ENCODE measurements around the gene MBD4. TPM values are rescaled to one million over a fixed set of nuclear protein-coding genes. Genes with fewer than 3 reads are reported as not detected.
"Not testable (repeated sequence)": the region's sequence is repeated elsewhere in the genome, so short reads cannot be mapped to it uniquely, and the experiment has no call there.

Gene MBD4
- total RNA-seq, 1 donor from 2014 or later, result 41.9 TPM

DNA sequence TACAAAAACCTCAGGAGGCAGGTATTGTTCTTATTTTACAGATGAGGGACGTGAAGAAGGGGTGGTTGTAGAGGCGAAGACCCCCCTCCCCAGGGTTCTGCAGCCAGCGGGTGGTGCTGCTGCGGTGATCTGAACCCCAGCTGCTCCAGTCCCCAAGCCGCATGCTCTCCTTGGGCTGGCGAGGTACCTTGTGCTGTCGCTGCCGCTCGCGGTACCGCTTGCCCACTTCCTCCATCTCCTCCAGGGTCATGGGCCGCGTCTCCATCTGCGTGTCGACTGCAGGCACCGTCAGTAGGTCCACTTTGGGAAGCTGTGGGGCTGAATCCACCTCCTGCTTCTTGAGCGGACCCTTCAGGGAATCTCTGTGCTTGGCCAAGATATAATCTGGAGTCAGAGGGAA is 28.8 kb downstream of the MBD4 start:
- Mint-ChIP-seq H3K27ac (no peak overlapping the region), H3K27me3 (ENCODE audit: low read depth) (peaks cover 3% of the 10 kb centered on the region), H3K9me3 (no peaks in the 10 kb centered on the region), H3K4me1 (ENCODE audit: low read depth) (no peaks in the 10 kb centered on the region), H3K36me3 (ENCODE audit: low read depth) (no peaks in the 10 kb centered on the region), H3K4me3 (ENCODE audit: low read depth) (no peak overlapping the region)
- DNase-seq (ENCODE audit: low spot score), result no peak
- intact Hi-C loops (cut with micrococcal nuclease), result no loop called here

DNA sequence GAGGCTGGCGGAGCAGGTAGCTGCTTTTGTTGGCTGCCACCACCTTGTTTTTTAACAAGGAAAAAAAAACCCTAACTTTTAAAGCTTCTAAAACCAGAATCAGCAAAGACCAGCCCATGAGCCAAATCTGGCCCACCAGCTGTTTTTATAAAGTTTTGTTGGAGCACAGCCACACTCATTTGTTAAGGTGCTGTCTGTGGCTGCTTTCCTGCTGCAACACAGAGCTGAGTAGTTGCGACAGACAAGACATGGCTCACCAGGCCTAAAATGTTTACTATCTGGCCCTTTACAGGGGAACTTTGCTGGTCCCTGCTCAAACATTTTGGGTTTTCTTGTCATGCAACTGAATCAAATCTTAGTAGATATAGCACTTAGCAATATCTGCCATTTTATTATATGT is 30.2 kb downstream of the MBD4 start:
- no peak for DNase-seq (ENCODE audit: low spot score)
- H3K9me3 Mint-ChIP-seq, result no peaks in the 10 kb centered on the region
- peaks cover 3% of the 10 kb centered on the region for H3K27me3 Mint-ChIP-seq (ENCODE audit: low read depth)
- no peaks in the 10 kb centered on the region for H3K4me1 Mint-ChIP-seq (ENCODE audit: low read depth)
- intact Hi-C loops (cut with micrococcal nuclease), result no loop called here
- no peaks in the 10 kb centered on the region for H3K36me3 Mint-ChIP-seq (ENCODE audit: low read depth)
- H3K27ac Mint-ChIP-seq, result no peak overlapping the region
- no peak overlapping the region for H3K4me3 Mint-ChIP-seq (ENCODE audit: low read depth)

DNA sequence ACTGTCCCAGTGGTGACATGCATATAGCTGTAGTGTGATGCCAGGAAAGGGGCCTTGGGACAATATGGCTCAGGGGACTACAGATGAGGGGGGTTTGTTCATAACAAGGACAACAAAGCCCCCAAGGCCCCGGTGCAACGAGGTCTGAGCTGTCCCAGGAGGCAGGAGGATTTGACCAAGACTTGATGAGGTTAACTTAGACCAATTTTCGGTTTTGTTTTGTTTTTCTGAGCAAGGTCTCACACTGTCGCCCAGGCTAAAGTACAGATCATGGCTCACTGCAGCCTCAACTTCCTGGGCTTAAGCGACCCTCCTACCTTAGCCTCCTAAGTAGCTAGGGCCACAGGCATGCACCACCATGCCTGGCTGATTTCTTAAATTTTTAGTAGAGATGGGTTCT is 35.1 kb downstream of the MBD4 start:
- Mint-ChIP-seq H3K9me3 (no peaks in the 10 kb centered on the region), H3K36me3 (ENCODE audit: low read depth) (no peaks in the 10 kb centered on the region), H3K4me1 (ENCODE audit: low read depth) (peaks cover 3% of the 10 kb centered on the region), H3K4me3 (ENCODE audit: low read depth) (no peak overlapping the region), H3K27me3 (ENCODE audit: low read depth) (no peaks in the 10 kb centered on the region), H3K27ac (no peak overlapping the region)
- no peak for DNase-seq (ENCODE audit: low spot score)
- intact Hi-C loops (cut with micrococcal nuclease), result no loop called here

DNA sequence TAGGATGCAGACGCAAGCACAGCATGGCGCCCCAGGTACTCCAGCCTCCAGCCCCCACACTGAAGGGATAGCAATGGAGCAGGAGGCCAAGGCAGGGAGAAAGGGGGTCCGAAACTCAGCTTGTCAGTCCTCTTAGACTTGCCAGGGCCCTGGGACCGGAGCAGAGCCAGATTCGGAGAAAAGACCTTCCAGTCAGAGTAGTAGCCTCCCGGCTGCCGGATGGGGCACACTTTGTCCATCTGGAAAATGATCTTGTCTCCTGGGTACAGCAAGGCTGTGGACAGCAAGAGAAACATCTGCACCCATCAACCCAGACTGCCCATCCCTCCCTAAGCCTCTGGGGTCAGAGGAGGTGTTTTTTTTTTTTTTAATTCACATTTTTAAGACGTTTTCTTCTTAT is 35.6 kb downstream of the MBD4 start:
- DNase-seq (ENCODE audit: low spot score), result no peak

DNA sequence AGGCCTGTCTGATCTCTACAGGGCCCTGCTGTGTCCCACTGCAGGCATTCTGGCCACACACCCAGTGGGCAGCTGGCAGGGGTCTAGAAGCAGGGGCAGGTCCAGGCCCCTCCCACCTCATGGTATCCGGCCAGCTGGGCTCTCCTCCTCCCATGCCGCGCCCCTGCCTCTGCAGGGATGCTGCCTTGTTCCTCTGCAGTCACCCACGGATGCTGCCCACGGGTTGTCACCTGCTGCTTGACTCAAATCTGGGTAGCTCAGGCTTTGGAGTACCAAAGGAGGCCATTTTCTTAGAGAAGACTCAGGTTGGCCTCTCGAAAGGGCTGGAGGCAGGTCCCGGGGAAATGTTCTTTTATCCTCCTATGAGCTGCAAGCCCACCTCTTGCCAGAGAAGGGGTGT is 36.3 kb downstream of the MBD4 start:
- Mint-ChIP-seq H3K4me1 (ENCODE audit: low read depth) (peaks cover 9% of the 10 kb centered on the region), H3K4me3 (ENCODE audit: low read depth) (no peak overlapping the region), H3K27ac (no peak overlapping the region), H3K9me3 (no peaks in the 10 kb centered on the region), H3K36me3 (ENCODE audit: low read depth) (peaks cover 2% of the 10 kb centered on the region), H3K27me3 (ENCODE audit: low read depth) (no peaks in the 10 kb centered on the region)
- intact Hi-C loops (cut with micrococcal nuclease), result no loop called here
- no peak for DNase-seq (ENCODE audit: low spot score)

More for the DNA sequence above, 35.6 kb downstream of the MBD4 start:
- H3K36me3 Mint-ChIP-seq (ENCODE audit: low read depth), result no peaks in the 10 kb centered on the region
- peaks cover 5% of the 10 kb centered on the region for H3K4me1 Mint-ChIP-seq (ENCODE audit: low read depth)
- intact Hi-C loops (cut with micrococcal nuclease), result no loop called here
- no peak overlapping the region for H3K4me3 Mint-ChIP-seq (ENCODE audit: low read depth)
- no peak overlapping the region for H3K27ac Mint-ChIP-seq
- no peaks in the 10 kb centered on the region for H3K9me3 Mint-ChIP-seq
- no peaks in the 10 kb centered on the region for H3K27me3 Mint-ChIP-seq (ENCODE audit: low read depth)

DNA sequence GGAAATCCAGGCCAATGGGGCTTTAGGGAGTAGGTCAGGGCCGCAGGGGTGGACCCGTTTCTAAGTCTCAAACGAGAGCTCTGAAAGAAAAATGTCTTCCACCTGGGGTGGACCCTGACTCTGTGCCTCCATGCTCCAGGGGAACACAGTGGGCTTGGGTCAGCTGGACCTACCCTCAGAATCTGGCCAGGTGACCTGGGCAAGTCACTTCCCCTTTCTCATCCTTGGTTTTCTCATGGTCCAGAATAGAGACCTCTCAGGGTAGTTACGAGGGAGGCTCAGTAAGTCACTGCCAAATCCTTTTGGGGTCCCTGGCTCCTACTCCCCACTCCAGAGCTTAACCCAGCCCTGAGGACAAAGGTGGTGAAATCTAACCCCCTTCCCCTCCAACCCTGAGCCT is 37.1 kb downstream of the MBD4 start:
- no peak overlapping the region for H3K4me3 Mint-ChIP-seq (ENCODE audit: low read depth)
- H3K27me3 Mint-ChIP-seq (ENCODE audit: low read depth), result no peaks in the 10 kb centered on the region
- no peaks in the 10 kb centered on the region for H3K9me3 Mint-ChIP-seq
- H3K36me3 Mint-ChIP-seq (ENCODE audit: low read depth), result peaks cover 4% of the 10 kb centered on the region
- DNase-seq (ENCODE audit: low spot score), result no peak
- intact Hi-C loops (cut with micrococcal nuclease), result no loop called here
- peaks cover 16% of the 10 kb centered on the region for H3K4me1 Mint-ChIP-seq (ENCODE audit: low read depth)
- no peak overlapping the region for H3K27ac Mint-ChIP-seq

DNA sequence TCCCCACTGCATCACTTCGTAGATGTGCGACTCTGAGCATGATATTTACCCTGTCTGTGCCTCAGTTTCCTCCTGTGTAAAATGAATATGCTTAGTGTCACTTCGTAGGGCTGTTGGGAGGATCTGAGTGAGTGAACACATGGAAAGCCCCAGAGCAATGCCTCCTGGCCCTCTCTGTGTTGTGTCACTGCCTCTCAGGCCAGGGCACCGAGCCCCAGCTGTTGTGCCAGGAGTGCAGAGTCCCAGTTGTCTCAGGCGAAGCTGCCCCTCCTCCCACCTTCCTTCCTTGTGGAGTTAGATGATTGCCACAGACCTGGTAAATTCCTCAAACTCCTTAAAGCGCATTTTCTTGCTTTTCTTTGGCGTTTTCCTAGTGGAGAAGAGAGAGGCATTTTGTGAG is 37.5 kb downstream of the MBD4 start:
- Mint-ChIP-seq H3K27me3 (ENCODE audit: low read depth) (no peaks in the 10 kb centered on the region), H3K4me3 (ENCODE audit: low read depth) (no peak overlapping the region), H3K9me3 (no peaks in the 10 kb centered on the region), H3K27ac (no peak overlapping the region), H3K36me3 (ENCODE audit: low read depth) (peaks cover 8% of the 10 kb centered on the region), H3K4me1 (ENCODE audit: low read depth) (peaks cover 20% of the 10 kb centered on the region)
- no peak for DNase-seq (ENCODE audit: low spot score)
- intact Hi-C loops (cut with micrococcal nuclease), result no loop called here

DNA sequence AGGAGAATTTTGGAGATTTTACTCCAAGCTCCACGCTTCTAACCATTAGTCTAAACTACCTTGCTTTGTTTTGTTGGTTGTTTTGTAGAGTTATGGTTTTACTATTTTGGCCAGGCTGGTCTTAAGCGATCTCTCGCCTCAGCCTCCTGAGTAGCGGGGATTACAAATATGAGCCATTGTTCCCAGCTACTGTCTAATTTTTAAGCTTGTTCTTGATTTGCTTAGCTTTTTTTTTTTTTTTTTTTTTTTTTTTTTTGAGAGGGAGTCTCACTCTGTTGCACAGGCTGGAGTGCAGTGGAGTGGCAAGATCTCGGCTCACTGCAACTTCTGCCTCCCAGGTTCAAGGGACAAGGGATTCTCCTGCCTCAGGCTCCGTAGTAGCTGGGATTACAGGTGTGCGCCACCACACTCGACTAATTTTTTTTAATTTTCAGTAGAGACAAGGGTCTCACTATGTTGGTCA is 39.8 kb downstream of the MBD4 start:
- peak overlapping the region; percentile 100 for H3K4me3 Mint-ChIP-seq (ENCODE audit: low read depth)

DNA sequence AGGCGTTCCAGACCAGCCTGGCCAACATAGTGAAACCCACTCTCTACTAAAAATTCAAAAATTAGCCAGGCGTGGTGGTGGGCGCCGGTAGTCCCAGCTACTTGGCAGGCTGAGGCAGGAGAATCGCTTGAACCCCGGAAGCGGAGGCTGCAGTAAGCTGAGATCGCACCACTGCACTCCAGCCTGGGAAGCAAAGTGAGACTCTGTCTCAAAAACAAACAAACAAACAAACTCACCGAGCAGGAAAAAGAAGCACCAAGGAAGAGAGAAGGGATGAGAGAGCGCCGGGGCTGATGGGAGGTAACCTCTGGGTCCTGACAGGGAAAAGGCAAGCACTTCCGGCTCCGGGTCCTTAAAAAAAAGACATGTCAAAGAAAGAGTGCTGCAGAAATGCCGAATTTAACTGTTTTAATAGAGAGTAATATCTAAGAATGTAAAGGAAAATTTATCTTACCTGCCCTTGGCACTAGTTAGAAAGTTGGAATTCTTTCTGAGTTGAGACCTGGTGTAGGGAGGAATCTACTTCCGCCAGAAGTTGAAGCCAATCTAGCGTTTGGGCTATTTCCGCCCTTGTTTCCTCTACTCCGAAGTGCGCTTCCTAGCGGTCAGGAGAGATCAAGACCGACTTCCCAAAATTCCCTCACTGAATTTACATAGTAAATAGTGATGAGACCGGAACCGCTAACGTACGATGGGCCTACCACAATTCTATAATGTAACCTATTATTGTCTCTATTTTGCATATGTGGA is 40.4 kb downstream of the MBD4 start:
- Mint-ChIP-seq H3K27ac (peak overlapping the region; percentile 98), H3K36me3 (ENCODE audit: low read depth) (peaks cover 32% of the 10 kb centered on the region), H3K4me3 (ENCODE audit: low read depth) (peak overlapping the region; percentile 100), H3K4me1 (ENCODE audit: low read depth) (peaks cover 27% of the 10 kb centered on the region), H3K9me3 (no peaks in the 10 kb centered on the region), H3K27me3 (ENCODE audit: low read depth) (no peaks in the 10 kb centered on the region)
- DNase-seq (ENCODE audit: low spot score), result peak; percentile 68
- intact Hi-C loops (cut with micrococcal nuclease), result loop anchor here (1.0 to 2.0 kb wide), 2 partner anchors 41 to 751 kb away; partner anchors contain the start of gene IFT122

More for the DNA sequence above, 39.8 kb downstream of the MBD4 start:
- no peaks in the 10 kb centered on the region for H3K9me3 Mint-ChIP-seq
- intact Hi-C loops (cut with micrococcal nuclease), result loop anchor here (1.0 to 2.0 kb wide), 2 partner anchors 40 to 751 kb away; partner anchors contain the start of gene IFT122
- H3K27ac Mint-ChIP-seq, result peak overlapping the region; percentile 98
- H3K27me3 Mint-ChIP-seq (ENCODE audit: low read depth), result no peaks in the 10 kb centered on the region
- peaks cover 27% of the 10 kb centered on the region for H3K4me1 Mint-ChIP-seq (ENCODE audit: low read depth)
- no peak for DNase-seq (ENCODE audit: low spot score)
- H3K36me3 Mint-ChIP-seq (ENCODE audit: low read depth), result peaks cover 26% of the 10 kb centered on the region

DNA sequence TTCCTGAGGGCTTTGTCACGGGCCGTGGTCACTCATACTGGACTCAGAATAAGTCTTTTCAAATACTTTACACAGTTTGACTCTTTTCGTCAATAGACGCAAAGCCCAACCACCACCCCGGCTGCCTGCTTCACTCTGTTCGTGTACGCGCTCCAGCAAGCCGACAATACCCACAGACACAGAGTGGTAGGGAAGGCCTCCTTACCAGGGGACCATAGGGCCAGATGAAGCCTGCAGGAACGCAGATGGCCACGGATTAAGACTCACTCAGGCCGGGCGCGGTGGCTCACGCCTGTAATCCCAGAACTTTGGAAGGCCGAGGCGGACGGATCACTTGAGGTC is 41.0 kb downstream of the MBD4 start:
- Mint-ChIP-seq H3K4me3 (ENCODE audit: low read depth) (peak overlapping the region; percentile 100), H3K36me3 (ENCODE audit: low read depth) (peaks cover 36% of the 10 kb centered on the region), H3K9me3 (no peaks in the 10 kb centered on the region), H3K27ac (peak overlapping the region; percentile 98), H3K4me1 (ENCODE audit: low read depth) (peaks cover 27% of the 10 kb centered on the region), H3K27me3 (ENCODE audit: low read depth) (no peaks in the 10 kb centered on the region)
- intact Hi-C loops (cut with micrococcal nuclease), result loop anchor here (1.0 to 2.0 kb wide), 2 partner anchors 42 to 750 kb away; partner anchors contain the start of gene IFT122
- DNase-seq (ENCODE audit: low spot score), result peak; percentile 13

DNA sequence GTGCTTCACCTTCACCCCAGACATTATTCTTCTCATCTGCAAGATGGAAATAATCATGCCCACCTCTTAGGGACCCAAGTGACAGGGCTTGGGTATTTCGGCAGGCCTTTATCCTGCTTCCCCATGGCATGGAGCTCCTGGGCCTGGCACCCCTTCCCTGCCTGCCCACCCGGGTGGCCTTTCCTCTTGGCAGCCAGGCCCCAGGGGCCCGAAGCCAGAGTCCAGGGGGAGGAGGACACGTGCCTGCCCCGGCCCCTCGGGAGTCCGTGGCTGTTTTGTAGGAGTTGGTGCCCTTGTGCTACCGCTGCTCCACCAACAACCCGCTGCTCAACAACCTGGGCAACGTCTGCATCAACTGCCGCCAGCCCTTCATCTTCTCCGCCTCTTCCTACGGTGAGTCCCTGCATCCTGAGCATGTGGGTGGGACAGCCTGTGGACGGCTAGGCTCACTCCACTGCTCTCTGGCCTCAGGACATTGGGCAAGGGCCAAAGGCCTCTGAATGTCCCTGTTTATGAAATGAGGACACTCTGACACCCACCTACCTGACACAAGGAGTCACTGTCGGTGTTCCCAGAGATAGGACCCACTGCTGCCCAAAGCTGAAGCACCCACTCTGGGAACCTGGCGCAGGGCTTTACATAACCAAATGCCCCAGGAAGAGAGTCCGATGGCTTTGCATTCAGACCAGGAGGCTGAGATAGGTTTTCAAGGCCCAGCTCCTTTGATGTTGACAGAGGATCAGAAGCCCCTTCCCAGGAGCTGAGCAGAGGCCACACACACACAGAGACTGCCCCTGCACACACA is 45.8 kb downstream of the MBD4 start:
- peaks cover 70% of the 10 kb centered on the region for H3K36me3 Mint-ChIP-seq (ENCODE audit: low read depth)
- DNase-seq (ENCODE audit: low spot score); H3K4me3 Mint-ChIP-seq (ENCODE audit: low read depth); H3K27me3 Mint-ChIP-seq (ENCODE audit: low read depth); H3K9me3 Mint-ChIP-seq; H3K27ac Mint-ChIP-seq; intact Hi-C loops (cut with micrococcal nuclease): not testable (repeated sequence)
- H3K4me1 Mint-ChIP-seq (ENCODE audit: low read depth), result peaks cover 22% of the 10 kb centered on the region

DNA sequence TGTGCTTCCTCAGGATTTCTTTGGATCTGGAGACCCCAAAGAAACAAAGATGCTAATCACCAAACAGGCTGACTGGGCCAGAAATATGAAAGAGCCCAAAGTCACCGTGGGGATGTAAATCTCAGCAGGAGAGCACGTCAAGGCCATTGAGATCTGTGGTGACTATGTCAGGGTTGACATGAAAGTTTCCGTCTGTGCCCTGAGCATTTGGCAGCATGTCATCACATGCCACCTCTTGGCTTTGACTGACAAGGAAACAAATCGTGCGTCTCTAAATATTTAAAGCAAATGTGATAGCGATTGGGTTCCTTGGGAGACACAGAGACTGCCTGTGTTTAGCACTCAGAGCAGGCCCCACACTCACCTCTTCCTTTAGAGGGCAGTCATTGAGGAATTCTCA is 46.5 kb downstream of the MBD4 start:
- Mint-ChIP-seq H3K27me3 (ENCODE audit: low read depth) (no peaks in the 10 kb centered on the region), H3K4me1 (ENCODE audit: low read depth) (peaks cover 18% of the 10 kb centered on the region), H3K27ac (no peak overlapping the region), H3K36me3 (ENCODE audit: low read depth) (peaks cover 72% of the 10 kb centered on the region), H3K4me3 (ENCODE audit: low read depth) (no peak overlapping the region), H3K9me3 (no peaks in the 10 kb centered on the region)
- no peak for DNase-seq (ENCODE audit: low spot score)
- intact Hi-C loops (cut with micrococcal nuclease), result no loop called here
